PC-3 (cell line): ENCODE data around the gene CSNK1A1. TPM values are rescaled to one million over a fixed set of nuclear protein-coding genes. Genes with fewer than 3 reads are reported as not detected.

Experiments used
- ATAC-seq: fragments of 200-7000 bp; cut with Tn5 transposase; 2 replicates; pipeline ENCODE4 v1.9.1; 2020; ENCODE audit warnings: mild to moderate bottlenecking, moderate library complexity
- BruUV-seq: library from RNA; stranded (reverse); fragments of 400-500 nt; replicated peaks from 2 replicates; lab custom pipeline; 2021; lab: Mats Ljungman, UMichigan
- CTCF ChIA-PET: fragments of 300-600 bp; sonication (Branson Sonifier 250); formaldehyde crosslinking; loops from one replicate; lab custom pipeline; 2022; ENCODE audit warnings: antibody characterized with exemption; lab: Charles Lee
- POLR2A ChIA-PET: fragments of 300-600 bp; sonication (Branson Sonifier 250); formaldehyde crosslinking; loops from one replicate; lab custom pipeline; 2022; ENCODE audit warnings: antibody characterized with exemption; ENCODE audit not compliant: unreplicated experiment; lab: Charles Lee
- DNase-seq: peaks from one replicate; pipeline ENCODE4 v3.0.0-alpha.2; 2015
- H2AFZ ChIP-seq: fragments of 300-600 bp; sonication (generic); 2 replicates; pipeline ENCODE4 v1.6.0; 2016; ENCODE audit warnings: antibody characterized with exemption, low read length
- H3F3A ChIP-seq: fragments of 300-600 bp; sonication (generic); one replicate; pipeline ENCODE4 v1.6.0; 2017; ENCODE audit warnings: antibody characterized with exemption, low read length, control low read depth, mild to moderate bottlenecking; ENCODE audit not compliant: unreplicated experiment
- H3K27ac ChIP-seq: fragments of 300-600 bp; sonication (generic); 2 replicates; pipeline ENCODE4 v1.5.1; 2016; ENCODE audit warnings: mild to moderate bottlenecking, low read length
- H3K27me3 ChIP-seq: fragments of 300-600 bp; sonication (generic); 2 replicates; pipeline ENCODE4 v1.6.1; 2016; ENCODE audit warnings: low read length, mixed read lengths
- H3K36me3 ChIP-seq: fragments of 300-600 bp; sonication (generic); 2 replicates; pipeline ENCODE4 v1.6.1; 2016; ENCODE audit warnings: low read depth, mixed run types, low read length, mixed read lengths
- H3K4me1 ChIP-seq: fragments of 300-600 bp; sonication (generic); 2 replicates; pipeline ENCODE4 v1.5.1; 2016; ENCODE audit warnings: low read length; ENCODE audit not compliant: insufficient read depth
- H3K4me2 ChIP-seq: fragments of 300-600 bp; sonication (generic); 2 replicates; pipeline ENCODE4 v1.6.0; 2016; ENCODE audit warnings: low read length
- H3K4me3 ChIP-seq: fragments of 300-600 bp; sonication (generic); 2 replicates; pipeline ENCODE4 v1.5.1; 2016; ENCODE audit warnings: mild to moderate bottlenecking, low read length, mixed read lengths
- H3K79me2 ChIP-seq: fragments of 300-600 bp; sonication (generic); 2 replicates; pipeline ENCODE4 v1.6.1; 2017; ENCODE audit warnings: low read length, mixed read lengths
- H3K9ac ChIP-seq: fragments of 300-600 bp; sonication (generic); 2 replicates; pipeline ENCODE4 v1.6.0; 2016; ENCODE audit warnings: mild to moderate bottlenecking, low read length
- H3K9me2 ChIP-seq: fragments of 300-600 bp; sonication (generic); replicated peaks from 2 replicates; pipeline ENCODE4 v1.6.1; 2016; ENCODE audit warnings: mixed run types, low read length, mixed read lengths
- H3K9me3 ChIP-seq: fragments of 300-600 bp; sonication (generic); 2 replicates; pipeline ENCODE4 v1.6.1; 2016; ENCODE audit warnings: low read length, mixed read lengths
- H4K20me1 ChIP-seq: fragments of 300-600 bp; sonication (generic); 2 replicates; pipeline ENCODE4 v1.6.1; 2016; ENCODE audit warnings: low read length, mixed read lengths
- EZH2 ChIP-seq: fragments of 300-600 bp; sonication (generic); IDR thresholded peaks from one replicate; pipeline ENCODE4 v1.6.1; 2017; ENCODE audit warnings: antibody characterized with exemption, mild to moderate bottlenecking, low read length; ENCODE audit not compliant: unreplicated experiment
- EZH2phosphoT487 ChIP-seq: fragments of 300-600 bp; sonication (generic); IDR thresholded peaks from 2 replicates; pipeline ENCODE4 v1.6.1; 2018; ENCODE audit warnings: mild to moderate bottlenecking, antibody characterized with exemption, low read length, borderline replicate concordance
- intact Hi-C: fragments of 100-400 bp; cut with micrococcal nuclease; formaldehyde crosslinking; loops from 2 replicates; pipeline ENCODE4 v1.9.0; 2023
- total RNA-seq: library from RNA; depleted of rRNA; stranded (reverse); fragments of >200 nt; gene quantifications from 2 replicates; pipeline ENCODE4 v1.2.3, GENCODE V29; 2014
- TF ChIP-seq, protein P1 (sequence below): fragments of 300-600 bp; sonication (generic); conservative IDR thresholded peaks from 2 replicates; pipeline ENCODE4 v1.5.1; 2017; ENCODE audit warnings: antibody characterized with exemption, low read depth, mild to moderate bottlenecking, low read length

Gene CSNK1A1
- total RNA-seq, 1 experiment from 2014 or later, result 586 TPM

GRCh38 chr5:149452007-149452664 lies 99.1 kb downstream of the CSNK1A1 start:
- Histone ChIP-seq H3K36me3 (no peaks in the 10 kb centered on the region), H3F3A (no peaks in the 10 kb centered on the region), H3K9ac (no peak overlapping the region), H3K9me3 (no peaks in the 10 kb centered on the region), H3K79me2 (no peaks in the 10 kb centered on the region), H3K4me2 (no peak overlapping the region), H3K27ac (no peak overlapping the region), H4K20me1 (no peaks in the 10 kb centered on the region), H3K4me3 (no peak overlapping the region), H3K4me1 (peaks cover 21% of the 10 kb centered on the region), H3K9me2 (no peaks in the 10 kb centered on the region), H3K27me3 (no peaks in the 10 kb centered on the region), H2AFZ (peak overlapping the region; percentile 35; the same call in 1 of the 2 replicates)
- ATAC-seq, result no peak
- ChIA-PET POLR2A (no interaction called here), CTCF (no interaction called here)
- TF ChIP-seq, protein P1, sequence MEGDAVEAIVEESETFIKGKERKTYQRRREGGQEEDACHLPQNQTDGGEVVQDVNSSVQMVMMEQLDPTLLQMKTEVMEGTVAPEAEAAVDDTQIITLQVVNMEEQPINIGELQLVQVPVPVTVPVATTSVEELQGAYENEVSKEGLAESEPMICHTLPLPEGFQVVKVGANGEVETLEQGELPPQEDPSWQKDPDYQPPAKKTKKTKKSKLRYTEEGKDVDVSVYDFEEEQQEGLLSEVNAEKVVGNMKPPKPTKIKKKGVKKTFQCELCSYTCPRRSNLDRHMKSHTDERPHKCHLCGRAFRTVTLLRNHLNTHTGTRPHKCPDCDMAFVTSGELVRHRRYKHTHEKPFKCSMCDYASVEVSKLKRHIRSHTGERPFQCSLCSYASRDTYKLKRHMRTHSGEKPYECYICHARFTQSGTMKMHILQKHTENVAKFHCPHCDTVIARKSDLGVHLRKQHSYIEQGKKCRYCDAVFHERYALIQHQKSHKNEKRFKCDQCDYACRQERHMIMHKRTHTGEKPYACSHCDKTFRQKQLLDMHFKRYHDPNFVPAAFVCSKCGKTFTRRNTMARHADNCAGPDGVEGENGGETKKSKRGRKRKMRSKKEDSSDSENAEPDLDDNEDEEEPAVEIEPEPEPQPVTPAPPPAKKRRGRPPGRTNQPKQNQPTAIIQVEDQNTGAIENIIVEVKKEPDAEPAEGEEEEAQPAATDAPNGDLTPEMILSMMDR, result no peak
- no peak for TF ChIP-seq EZH2phosphoT487
- no peak for TF ChIP-seq EZH2
- intact Hi-C loops, result no loop called here
- no TSS peak for BruUV-seq
- DNase-seq, result no peak

GRCh38 chr5:149450199-149450598 lies 101.0 kb downstream of the CSNK1A1 start:
- intact Hi-C loops, result no loop called here
- TF ChIP-seq EZH2, result no peak
- TF ChIP-seq, protein P1, result no peak
- TF ChIP-seq EZH2phosphoT487, result no peak
- Histone ChIP-seq H3K4me1 (peaks cover 19% of the 10 kb centered on the region), H3K9me3 (no peaks in the 10 kb centered on the region), H3K36me3 (no peaks in the 10 kb centered on the region), H3K4me3 (no peak overlapping the region), H3K27ac (no peak overlapping the region), H3F3A (no peaks in the 10 kb centered on the region), H3K27me3 (no peaks in the 10 kb centered on the region), H3K9me2 (no peaks in the 10 kb centered on the region), H4K20me1 (no peaks in the 10 kb centered on the region), H3K79me2 (no peaks in the 10 kb centered on the region), H3K9ac (no peak overlapping the region), H2AFZ (no peak overlapping the region), H3K4me2 (no peak overlapping the region)
- no TSS peak for BruUV-seq
- POLR2A ChIA-PET, result no interaction called here
- ATAC-seq, result no peak
- CTCF ChIA-PET, result no interaction called here
- DNase-seq, result no peak
